Endothelial cell of umbilical vein (primary cell): Measurements from ENCODE around the gene CLDN12.
A peak's percentile ranks its signal among the peaks of the same experiment; 100 is the strongest.

ENCODE experiments used
- CTCF ChIP-seq, 2 donors: IDR thresholded peaks; 1 replicate in 1 of 2; 2 replicates in 1 of 2; pipeline ENCODE4 v1.5.1; 2011; ENCODE audit warnings: low read length in 2 of 2, mild to moderate bottlenecking in 2 of 2, moderate library complexity in 2 of 2, control low read depth in 1 of 2, inconsistent platforms in 1 of 2, low read depth in 1 of 2; ENCODE audit not compliant: insufficient read depth in 1 of 2; ENCODE audit errors: extremely low read depth in 1 of 2
- EZH2 ChIP-seq: IDR thresholded peaks from 2 replicates; pipeline ENCODE4 v1.6.1; 2012; ENCODE audit warnings: borderline replicate concordance, low read depth, mild to moderate bottlenecking, moderate library complexity, low read length, inconsistent platforms; ENCODE audit not compliant: severe bottlenecking
- FOS ChIP-seq: IDR thresholded peaks from 2 replicates; pipeline ENCODE4 v1.6.1; 2011; ENCODE audit warnings: mild to moderate bottlenecking, low read length, moderate library complexity, borderline replicate concordance; ENCODE audit not compliant: insufficient read depth
- GATA2 ChIP-seq: IDR thresholded peaks from 2 replicates; pipeline ENCODE4 v1.7.0; 2011; ENCODE audit warnings: low read depth, mild to moderate bottlenecking, moderate library complexity, mixed read lengths, low read length; ENCODE audit not compliant: insufficient read length, insufficient read depth
- JUN ChIP-seq: IDR thresholded peaks from 2 replicates; pipeline ENCODE4 v1.6.1; 2011; ENCODE audit warnings: borderline replicate concordance, low read depth; ENCODE audit not compliant: insufficient read length, insufficient read depth
- MAX ChIP-seq: IDR thresholded peaks from 2 replicates; pipeline ENCODE4 v1.6.1; 2011; ENCODE audit not compliant: insufficient read depth, insufficient read length
- MYC ChIP-seq: IDR thresholded peaks from one replicate; pipeline ENCODE4 v1.6.1; 2011; ENCODE audit warnings: mild to moderate bottlenecking, low read depth, low read length
- POLR2A ChIP-seq: IDR thresholded peaks from 2 replicates; pipeline ENCODE4 v1.6.1; 2012; ENCODE audit warnings: low read depth, mild to moderate bottlenecking, control low read depth, low read length
- POLR2AphosphoS5 ChIP-seq: IDR thresholded peaks from 2 replicates; pipeline ENCODE4 v1.6.1; 2012; ENCODE audit warnings: low read depth, mild to moderate bottlenecking, control low read depth, low read length, moderate library complexity; ENCODE audit not compliant: insufficient read depth

DNA sequence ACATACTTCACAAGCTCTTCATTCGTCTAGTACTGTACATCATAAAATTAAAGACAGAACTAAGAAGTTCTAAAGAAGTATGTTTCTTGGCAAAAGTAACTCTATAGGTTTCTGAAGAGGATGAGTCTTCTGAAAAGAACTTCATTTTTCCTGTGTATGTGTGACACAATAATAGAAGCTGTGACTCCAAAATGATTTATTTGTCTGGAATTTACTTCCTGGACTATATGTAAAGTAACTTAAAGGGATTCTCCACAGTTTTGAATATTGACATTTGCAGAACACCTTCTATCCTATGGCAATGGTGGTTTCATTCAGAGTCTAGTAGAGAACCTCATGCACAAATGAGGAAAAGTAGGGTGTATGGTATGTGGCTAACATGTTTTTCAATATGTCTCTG, 19.8 kb upstream of the CLDN12 start:
- TF ChIP-seq POLR2A (no peak), CTCF (IDR thresholded peaks at IDR 0.05; ENCODE audit: extremely low read depth in 1 of 2, insufficient read depth in 1 of 2, low read depth in 1 of 2, low read length in 2 of 2) (no peak), POLR2AphosphoS5 (no peak), FOS (peak; percentile 60), GATA2 (no peak), EZH2 (no peak), MAX (no peak), JUN (peak; percentile 19), MYC (no peak)
